SU-DHL-6 (cell line): ENCODE results near the gene GRM3.

Experiments used
- CTCF ChIP-seq: fragments of 200-600 bp; sonication (generic); IDR thresholded peaks from one replicate; pipeline ENCODE4 v1.5.1; 2017; ENCODE audit warnings: antibody characterized with exemption, mild to moderate bottlenecking, low read length, moderate library complexity; ENCODE audit not compliant: insufficient read depth, poor library complexity, severe bottlenecking
- EZH2phosphoT487 ChIP-seq: fragments of 200-600 bp; sonication (generic), shearing (Covaris generic); conservative IDR thresholded peaks from 2 replicates; pipeline ENCODE4 v1.6.1; 2018; ENCODE audit warnings: mild to moderate bottlenecking, antibody characterized with exemption, low read length, moderate library complexity, mixed read lengths

- TF ChIP-seq CTCF (no peak), EZH2phosphoT487 (no peak)
These were observed 148.6 kb downstream of the GRM3 start for GRCh38 chr7:86792260-86792659.
